ENCODE measurements around the gene SCRN1. TPM values are rescaled to one million over a fixed set of nuclear protein-coding genes. Genes with fewer than 3 reads are reported as not detected.

The SCRN1 gene
- total RNA-seq, 1 experiment from 2014 or later = 96.2 TPM

DNA sequence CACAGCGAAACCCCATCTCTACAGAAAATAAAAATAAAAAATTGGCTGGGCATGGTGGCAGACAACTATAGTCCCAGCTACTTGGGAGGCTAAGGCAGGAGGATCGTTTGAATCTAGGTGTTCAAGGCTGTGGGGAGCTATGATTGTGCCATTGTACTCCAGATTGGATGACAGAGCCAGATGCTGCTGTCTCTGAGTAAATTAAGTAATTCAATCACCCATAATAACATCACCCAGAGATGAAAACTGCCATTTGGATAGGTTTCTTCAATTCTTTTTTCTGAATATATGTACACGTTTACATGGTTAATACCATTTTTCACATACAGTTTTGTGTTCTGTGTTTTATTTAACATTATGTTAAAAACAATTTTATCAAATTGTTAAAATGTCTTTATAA is 104.0 kb downstream of the SCRN1 start (continued):
- no peak for TF ChIP-seq ETV6 (CRISPR knock-in tag; IDR thresholded peaks at IDR 0.05)

DNA sequence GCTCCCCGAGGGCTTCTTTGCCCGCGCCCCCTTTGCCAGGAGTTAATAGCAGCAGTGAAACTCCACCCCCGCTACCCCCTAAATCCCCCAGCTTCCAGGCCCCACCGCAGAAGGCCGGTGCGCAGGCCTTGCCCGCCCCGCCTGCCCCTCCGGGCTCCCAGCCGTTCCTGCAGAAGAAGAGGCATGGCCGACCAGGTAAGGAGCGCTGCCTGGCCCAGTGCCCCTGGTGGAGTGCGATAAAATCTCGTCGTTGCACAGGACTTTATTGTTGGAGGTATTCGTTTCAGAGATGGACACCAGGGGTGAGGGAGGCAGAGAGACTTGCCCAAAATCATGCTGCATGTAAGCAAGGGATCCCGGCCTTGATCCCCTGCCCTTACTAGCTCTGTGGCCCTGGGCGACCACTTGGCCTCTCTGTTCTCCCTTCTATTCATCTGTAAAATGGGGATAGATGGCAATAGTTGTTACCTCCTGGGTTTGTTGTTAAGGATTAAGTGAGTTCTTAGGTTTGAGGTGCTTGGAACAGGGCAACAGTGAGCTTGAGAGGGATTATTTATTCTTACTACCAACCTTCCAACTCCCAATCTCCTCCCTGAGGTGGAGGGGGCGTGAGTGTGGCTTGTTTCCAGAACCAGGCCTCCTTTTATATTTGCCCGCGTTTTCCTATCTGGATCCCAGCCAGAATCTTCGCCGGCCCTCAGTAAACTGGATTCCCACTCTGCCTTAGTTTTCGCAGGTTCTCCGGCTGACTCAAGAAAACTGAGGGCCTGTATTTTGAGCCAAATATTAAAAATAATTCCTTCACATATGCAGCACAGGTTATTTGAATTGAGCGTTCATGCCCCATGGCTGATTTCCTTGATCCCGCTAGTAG is 105.0 kb downstream of the SCRN1 start:
- DNase-seq (ENCODE audit: low spot score) (peak; percentile 74), ATAC-seq (peak; percentile 69)
- no peak for TF ChIP-seq ZNF423 (CRISPR knock-in tag; IDR thresholded peaks at IDR 0.05)
- no peak for TF ChIP-seq SMAD4 (CRISPR knock-in tag; IDR thresholded peaks at IDR 0.05)
- TF ChIP-seq MYBL2 (CRISPR knock-in tag; IDR thresholded peaks at IDR 0.05) = no peak
- TF ChIP-seq, protein P1, sequence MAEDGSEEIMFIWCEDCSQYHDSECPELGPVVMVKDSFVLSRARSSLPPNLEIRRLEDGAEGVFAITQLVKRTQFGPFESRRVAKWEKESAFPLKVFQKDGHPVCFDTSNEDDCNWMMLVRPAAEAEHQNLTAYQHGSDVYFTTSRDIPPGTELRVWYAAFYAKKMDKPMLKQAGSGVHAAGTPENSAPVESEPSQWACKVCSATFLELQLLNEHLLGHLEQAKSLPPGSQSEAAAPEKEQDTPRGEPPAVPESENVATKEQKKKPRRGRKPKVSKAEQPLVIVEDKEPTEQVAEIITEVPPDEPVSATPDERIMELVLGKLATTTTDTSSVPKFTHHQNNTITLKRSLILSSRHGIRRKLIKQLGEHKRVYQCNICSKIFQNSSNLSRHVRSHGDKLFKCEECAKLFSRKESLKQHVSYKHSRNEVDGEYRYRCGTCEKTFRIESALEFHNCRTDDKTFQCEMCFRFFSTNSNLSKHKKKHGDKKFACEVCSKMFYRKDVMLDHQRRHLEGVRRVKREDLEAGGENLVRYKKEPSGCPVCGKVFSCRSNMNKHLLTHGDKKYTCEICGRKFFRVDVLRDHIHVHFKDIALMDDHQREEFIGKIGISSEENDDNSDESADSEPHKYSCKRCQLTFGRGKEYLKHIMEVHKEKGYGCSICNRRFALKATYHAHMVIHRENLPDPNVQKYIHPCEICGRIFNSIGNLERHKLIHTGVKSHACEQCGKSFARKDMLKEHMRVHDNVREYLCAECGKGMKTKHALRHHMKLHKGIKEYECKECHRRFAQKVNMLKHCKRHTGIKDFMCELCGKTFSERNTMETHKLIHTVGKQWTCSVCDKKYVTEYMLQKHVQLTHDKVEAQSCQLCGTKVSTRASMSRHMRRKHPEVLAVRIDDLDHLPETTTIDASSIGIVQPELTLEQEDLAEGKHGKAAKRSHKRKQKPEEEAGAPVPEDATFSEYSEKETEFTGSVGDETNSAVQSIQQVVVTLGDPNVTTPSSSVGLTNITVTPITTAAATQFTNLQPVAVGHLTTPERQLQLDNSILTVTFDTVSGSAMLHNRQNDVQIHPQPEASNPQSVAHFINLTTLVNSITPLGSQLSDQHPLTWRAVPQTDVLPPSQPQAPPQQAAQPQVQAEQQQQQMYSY (CRISPR knock-in tag; IDR thresholded peaks at IDR 0.05) = no peak
- peak; percentile 83 for TF ChIP-seq GTF2I (CRISPR knock-in tag; conservative IDR thresholded peaks at IDR 0.05)
- TF ChIP-seq, protein P2, sequence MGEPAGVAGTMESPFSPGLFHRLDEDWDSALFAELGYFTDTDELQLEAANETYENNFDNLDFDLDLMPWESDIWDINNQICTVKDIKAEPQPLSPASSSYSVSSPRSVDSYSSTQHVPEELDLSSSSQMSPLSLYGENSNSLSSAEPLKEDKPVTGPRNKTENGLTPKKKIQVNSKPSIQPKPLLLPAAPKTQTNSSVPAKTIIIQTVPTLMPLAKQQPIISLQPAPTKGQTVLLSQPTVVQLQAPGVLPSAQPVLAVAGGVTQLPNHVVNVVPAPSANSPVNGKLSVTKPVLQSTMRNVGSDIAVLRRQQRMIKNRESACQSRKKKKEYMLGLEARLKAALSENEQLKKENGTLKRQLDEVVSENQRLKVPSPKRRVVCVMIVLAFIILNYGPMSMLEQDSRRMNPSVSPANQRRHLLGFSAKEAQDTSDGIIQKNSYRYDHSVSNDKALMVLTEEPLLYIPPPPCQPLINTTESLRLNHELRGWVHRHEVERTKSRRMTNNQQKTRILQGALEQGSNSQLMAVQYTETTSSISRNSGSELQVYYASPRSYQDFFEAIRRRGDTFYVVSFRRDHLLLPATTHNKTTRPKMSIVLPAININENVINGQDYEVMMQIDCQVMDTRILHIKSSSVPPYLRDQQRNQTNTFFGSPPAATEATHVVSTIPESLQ (CRISPR knock-in tag; IDR thresholded peaks at IDR 0.05) = no peak
- TF ChIP-seq, protein P3, sequence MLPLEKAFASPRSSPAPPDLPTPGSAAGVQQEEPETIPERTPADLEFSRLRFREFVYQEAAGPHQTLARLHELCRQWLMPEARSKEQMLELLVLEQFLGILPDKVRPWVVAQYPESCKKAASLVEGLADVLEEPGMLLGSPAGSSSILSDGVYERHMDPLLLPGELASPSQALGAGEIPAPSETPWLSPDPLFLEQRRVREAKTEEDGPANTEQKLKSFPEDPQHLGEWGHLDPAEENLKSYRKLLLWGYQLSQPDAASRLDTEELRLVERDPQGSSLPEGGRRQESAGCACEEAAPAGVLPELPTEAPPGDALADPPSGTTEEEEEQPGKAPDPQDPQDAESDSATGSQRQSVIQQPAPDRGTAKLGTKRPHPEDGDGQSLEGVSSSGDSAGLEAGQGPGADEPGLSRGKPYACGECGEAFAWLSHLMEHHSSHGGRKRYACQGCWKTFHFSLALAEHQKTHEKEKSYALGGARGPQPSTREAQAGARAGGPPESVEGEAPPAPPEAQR (CRISPR knock-in tag; IDR thresholded peaks at IDR 0.05) = no peak
- peak; percentile 27; the same call in 1 of the 2 replicates for TF ChIP-seq ZNF121 (CRISPR knock-in tag; IDR thresholded peaks at IDR 0.05)
- TF ChIP-seq JUN (CRISPR knock-in tag; IDR thresholded peaks at IDR 0.05) = no peak
- TF ChIP-seq, protein P4, sequence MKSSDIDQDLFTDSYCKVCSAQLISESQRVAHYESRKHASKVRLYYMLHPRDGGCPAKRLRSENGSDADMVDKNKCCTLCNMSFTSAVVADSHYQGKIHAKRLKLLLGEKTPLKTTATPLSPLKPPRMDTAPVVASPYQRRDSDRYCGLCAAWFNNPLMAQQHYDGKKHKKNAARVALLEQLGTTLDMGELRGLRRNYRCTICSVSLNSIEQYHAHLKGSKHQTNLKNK (CRISPR knock-in tag; IDR thresholded peaks at IDR 0.05) = no peak
- TF ChIP-seq, protein P5, sequence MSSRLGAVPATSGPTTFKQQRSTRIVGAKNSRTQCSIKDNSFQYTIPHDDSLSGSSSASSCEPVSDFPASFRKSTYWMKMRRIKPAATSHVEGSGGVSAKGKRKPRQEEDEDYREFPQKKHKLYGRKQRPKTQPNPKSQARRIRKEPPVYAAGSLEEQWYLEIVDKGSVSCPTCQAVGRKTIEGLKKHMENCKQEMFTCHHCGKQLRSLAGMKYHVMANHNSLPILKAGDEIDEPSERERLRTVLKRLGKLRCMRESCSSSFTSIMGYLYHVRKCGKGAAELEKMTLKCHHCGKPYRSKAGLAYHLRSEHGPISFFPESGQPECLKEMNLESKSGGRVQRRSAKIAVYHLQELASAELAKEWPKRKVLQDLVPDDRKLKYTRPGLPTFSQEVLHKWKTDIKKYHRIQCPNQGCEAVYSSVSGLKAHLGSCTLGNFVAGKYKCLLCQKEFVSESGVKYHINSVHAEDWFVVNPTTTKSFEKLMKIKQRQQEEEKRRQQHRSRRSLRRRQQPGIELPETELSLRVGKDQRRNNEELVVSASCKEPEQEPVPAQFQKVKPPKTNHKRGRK (CRISPR knock-in tag; IDR thresholded peaks at IDR 0.05; ENCODE audit: borderline replicate concordance) = no peak
- TF ChIP-seq, protein P6, sequence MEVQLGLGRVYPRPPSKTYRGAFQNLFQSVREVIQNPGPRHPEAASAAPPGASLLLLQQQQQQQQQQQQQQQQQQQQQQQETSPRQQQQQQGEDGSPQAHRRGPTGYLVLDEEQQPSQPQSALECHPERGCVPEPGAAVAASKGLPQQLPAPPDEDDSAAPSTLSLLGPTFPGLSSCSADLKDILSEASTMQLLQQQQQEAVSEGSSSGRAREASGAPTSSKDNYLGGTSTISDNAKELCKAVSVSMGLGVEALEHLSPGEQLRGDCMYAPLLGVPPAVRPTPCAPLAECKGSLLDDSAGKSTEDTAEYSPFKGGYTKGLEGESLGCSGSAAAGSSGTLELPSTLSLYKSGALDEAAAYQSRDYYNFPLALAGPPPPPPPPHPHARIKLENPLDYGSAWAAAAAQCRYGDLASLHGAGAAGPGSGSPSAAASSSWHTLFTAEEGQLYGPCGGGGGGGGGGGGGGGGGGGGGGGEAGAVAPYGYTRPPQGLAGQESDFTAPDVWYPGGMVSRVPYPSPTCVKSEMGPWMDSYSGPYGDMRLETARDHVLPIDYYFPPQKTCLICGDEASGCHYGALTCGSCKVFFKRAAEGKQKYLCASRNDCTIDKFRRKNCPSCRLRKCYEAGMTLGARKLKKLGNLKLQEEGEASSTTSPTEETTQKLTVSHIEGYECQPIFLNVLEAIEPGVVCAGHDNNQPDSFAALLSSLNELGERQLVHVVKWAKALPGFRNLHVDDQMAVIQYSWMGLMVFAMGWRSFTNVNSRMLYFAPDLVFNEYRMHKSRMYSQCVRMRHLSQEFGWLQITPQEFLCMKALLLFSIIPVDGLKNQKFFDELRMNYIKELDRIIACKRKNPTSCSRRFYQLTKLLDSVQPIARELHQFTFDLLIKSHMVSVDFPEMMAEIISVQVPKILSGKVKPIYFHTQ (CRISPR knock-in tag; IDR thresholded peaks at IDR 0.05) = no peak
- no peak for TF ChIP-seq NR1H2 (CRISPR knock-in tag; IDR thresholded peaks at IDR 0.05)
- no peak for TF ChIP-seq FOXP1 (CRISPR knock-in tag; IDR thresholded peaks at IDR 0.05; ENCODE audit: borderline replicate concordance)
- ChIA-PET POLR2A (no interaction called here), CTCF (interaction anchor here (0.5 to 2.6 kb wide), 6 partner anchors 30 to 137 kb away, joined by 3 to 7 read pairs (median 4); no protein-coding TSS in a partner anchor)
- peaks cover 6% of the 10 kb centered on the region; the same call in 1 of the 2 replicates for H3K36me3 Mint-ChIP-seq
- H3K9me3 Mint-ChIP-seq = no peaks in the 10 kb centered on the region
- no peaks in the 10 kb centered on the region; the same call in 1 of the 2 replicates for H3K27me3 Mint-ChIP-seq (ENCODE audit: low read depth)
- peaks cover 31% of the 10 kb centered on the region for H3K4me1 Mint-ChIP-seq
- H3K27ac Mint-ChIP-seq = 0 out of 2 replicates have a peak overlapping the region, but pooled peaks have one; percentile 3
- peak overlapping the region; percentile 66 for H3K4me3 Mint-ChIP-seq
